Chondrocyte (in vitro differentiated cells): ENCODE results near the gene TBC1D22B. TPM values are rescaled to one million over a fixed set of nuclear protein-coding genes. Genes with fewer than 3 reads are reported as not detected.
A peak's percentile ranks its signal among the peaks of the same experiment; 100 is the strongest.

Experiments used
- DNase-seq: peaks from one replicate; pipeline ENCODE4 v3.0.0; 2021; ENCODE audit warnings: mixed read lengths, low spot score
- H3K27ac Mint-ChIP-seq: one replicate; pipeline ENCODE4 v1.8.0; 2021; ENCODE audit warnings: mild to moderate bottlenecking, moderate library complexity, mixed read lengths; ENCODE audit not compliant: unreplicated experiment
- H3K27me3 Mint-ChIP-seq: 2 replicates; pipeline ENCODE4 v1.8.0; 2021; ENCODE audit warnings: low read depth, mixed read lengths
- H3K36me3 Mint-ChIP-seq: 2 replicates; pipeline ENCODE4 v1.8.0; 2021; ENCODE audit warnings: low read depth, mixed read lengths
- H3K4me1 Mint-ChIP-seq: 2 replicates; pipeline ENCODE4 v1.8.0; 2021; ENCODE audit warnings: low read depth, mild to moderate bottlenecking, mixed read lengths
- H3K4me3 Mint-ChIP-seq: one replicate; pipeline ENCODE4 v1.8.0; 2021; ENCODE audit warnings: mild to moderate bottlenecking, moderate library complexity, mixed read lengths; ENCODE audit not compliant: unreplicated experiment
- H3K9me3 Mint-ChIP-seq: 2 replicates; pipeline ENCODE4 v1.8.0; 2021; ENCODE audit warnings: low read depth, mixed read lengths
- CTCF ChIP-seq: fragments of 200-600 bp; sonication (generic); IDR thresholded peaks from 2 replicates; pipeline ENCODE4 v1.5.0; 2021; ENCODE audit warnings: antibody characterized with exemption, mild to moderate bottlenecking, moderate library complexity
- total RNA-seq: library from RNA; stranded (reverse); gene quantifications from 3 replicates; pipeline ENCODE4 v1.2.1, GENCODE V29; 2021

TBC1D22B gene
- total RNA-seq, 1 donor from 2014 or later: 11.5 TPM

GRCh38 chr6:37210313-37210968 lies 47.1 kb upstream of the TBC1D22B start:
- no peaks in the 10 kb centered on the region for H3K4me1 Mint-ChIP-seq
- peak; percentile 92 for TF ChIP-seq CTCF
- no peak for DNase-seq

GRCh38 chr6:37212268-37212667 lies 45.3 kb upstream of the TBC1D22B start:
- DNase-seq: no peak
- no peaks in the 10 kb centered on the region for H3K27me3 Mint-ChIP-seq
- no peaks in the 10 kb centered on the region for H3K9me3 Mint-ChIP-seq
- no peak overlapping the region for H3K4me3 Mint-ChIP-seq
- H3K4me1 Mint-ChIP-seq: no peaks in the 10 kb centered on the region
- no peak for TF ChIP-seq CTCF
- no peak overlapping the region for H3K27ac Mint-ChIP-seq
- no peaks in the 10 kb centered on the region for H3K36me3 Mint-ChIP-seq

More at GRCh38 chr6:37210313-37210968, 47.1 kb upstream of the TBC1D22B start:
- Mint-ChIP-seq H3K27me3 (no peaks in the 10 kb centered on the region), H3K4me3 (no peak overlapping the region), H3K27ac (no peak overlapping the region), H3K9me3 (no peaks in the 10 kb centered on the region), H3K36me3 (no peaks in the 10 kb centered on the region)

GRCh38 chr6:37218061-37218460 lies 39.5 kb upstream of the TBC1D22B start:
- no peaks in the 10 kb centered on the region for H3K27me3 Mint-ChIP-seq
- H3K36me3 Mint-ChIP-seq: no peaks in the 10 kb centered on the region
- no peak overlapping the region for H3K4me3 Mint-ChIP-seq
- no peak for DNase-seq
- H3K4me1 Mint-ChIP-seq: peaks cover 9% of the 10 kb centered on the region
- no peaks in the 10 kb centered on the region for H3K9me3 Mint-ChIP-seq
- no peak overlapping the region for H3K27ac Mint-ChIP-seq
- no peak for TF ChIP-seq CTCF

- Mint-ChIP-seq H3K27ac (no peak overlapping the region), H3K4me3 (no peak overlapping the region), H3K36me3 (no peaks in the 10 kb centered on the region), H3K27me3 (no peaks in the 10 kb centered on the region), H3K4me1 (peaks cover 10% of the 10 kb centered on the region), H3K9me3 (no peaks in the 10 kb centered on the region)
- no peak for DNase-seq
- no peak for TF ChIP-seq CTCF
Observed at GRCh38 chr6:37218511-37218910, 39.1 kb upstream of the TBC1D22B start.

- DNase-seq: no peak
- peaks cover 10% of the 10 kb centered on the region for H3K4me1 Mint-ChIP-seq
- no peaks in the 10 kb centered on the region for H3K27me3 Mint-ChIP-seq
- H3K4me3 Mint-ChIP-seq: peak overlapping the region; percentile 70
- no peaks in the 10 kb centered on the region for H3K36me3 Mint-ChIP-seq
- H3K27ac Mint-ChIP-seq: no peak overlapping the region
- no peak for TF ChIP-seq CTCF
- H3K9me3 Mint-ChIP-seq: no peaks in the 10 kb centered on the region
Observed at GRCh38 chr6:37221585-37222124, 35.9 kb upstream of the TBC1D22B start.
